NCI-H2227 treated with DMSO at 0.1 percent for 48 hours (cell line): Measurements from ENCODE around the gene ALDH1A1.

Source experiments
- DNase-seq: peaks from one replicate; lab custom pipeline; 2025; lab: John Stamatoyannopoulos, UW

ALDH1A1 gene

DNA sequence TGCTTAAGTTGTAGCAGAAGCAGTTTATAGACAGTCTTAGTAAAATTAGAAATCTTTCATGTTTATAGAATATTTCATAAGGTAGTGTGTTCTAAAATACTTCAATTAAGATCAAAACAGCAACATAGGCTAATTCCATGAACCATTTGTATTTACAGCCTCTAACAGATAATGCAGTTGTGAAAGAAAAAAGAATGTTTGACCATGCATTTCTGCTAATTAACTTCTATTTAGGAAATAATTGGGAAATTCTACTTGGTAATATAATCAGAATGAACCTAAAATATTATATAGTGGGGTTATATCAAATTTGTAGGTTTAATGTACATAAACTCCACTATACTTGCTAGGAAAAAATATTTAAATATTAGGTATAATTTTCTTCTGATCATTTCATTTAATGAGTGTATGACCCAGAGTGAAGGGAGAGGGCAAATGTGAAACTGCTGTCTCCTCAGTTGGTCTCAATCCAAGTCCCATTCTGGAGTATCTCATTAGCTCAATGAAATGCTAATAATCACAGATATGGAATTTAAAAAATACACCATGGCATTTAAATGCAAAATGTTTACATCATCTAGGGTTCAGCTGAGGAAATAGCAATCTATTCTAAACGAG, 34.9 kb downstream of the ALDH1A1 start:
- DNase-seq, result no peak

DNA sequence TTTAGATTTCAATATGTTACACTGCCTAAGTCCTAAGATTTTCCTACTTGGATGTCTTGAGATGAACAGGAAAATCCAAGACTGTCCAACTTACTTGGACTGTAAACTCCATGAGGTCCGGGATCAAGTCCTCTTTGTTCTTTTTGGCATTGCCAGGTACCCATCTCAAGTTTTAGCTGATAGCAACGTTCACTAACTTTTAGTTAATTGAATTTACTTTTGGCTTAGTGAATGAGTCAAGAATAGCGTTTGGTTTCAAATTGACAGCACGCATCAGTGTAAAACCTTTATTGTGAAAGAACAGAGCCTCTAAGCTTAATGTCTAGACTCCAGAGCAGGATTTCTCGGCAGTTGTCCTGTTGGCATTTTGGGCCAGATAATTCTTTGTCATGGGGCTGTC, 37.2 kb downstream of the ALDH1A1 start:
- DNase-seq, result no peak

DNA sequence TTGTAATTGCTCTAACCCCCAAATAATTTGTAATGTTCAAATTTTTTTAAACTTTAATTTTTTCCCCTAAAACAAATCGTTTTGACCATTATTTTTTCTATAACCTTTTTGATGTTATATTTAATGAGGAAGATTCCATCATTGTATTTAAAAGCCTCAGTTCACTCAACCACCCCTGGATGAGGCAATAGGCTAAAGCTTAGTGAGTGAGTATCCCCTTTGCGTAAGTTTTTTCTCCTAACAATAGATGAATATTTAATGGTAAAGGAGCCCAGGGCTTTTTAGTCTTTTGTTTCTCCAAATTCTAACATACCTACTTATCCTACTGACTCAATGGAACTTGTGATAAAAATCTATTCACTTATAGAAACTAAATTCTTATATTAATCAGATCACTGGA, 38.1 kb downstream of the ALDH1A1 start:
- DNase-seq, result no peak

DNA sequence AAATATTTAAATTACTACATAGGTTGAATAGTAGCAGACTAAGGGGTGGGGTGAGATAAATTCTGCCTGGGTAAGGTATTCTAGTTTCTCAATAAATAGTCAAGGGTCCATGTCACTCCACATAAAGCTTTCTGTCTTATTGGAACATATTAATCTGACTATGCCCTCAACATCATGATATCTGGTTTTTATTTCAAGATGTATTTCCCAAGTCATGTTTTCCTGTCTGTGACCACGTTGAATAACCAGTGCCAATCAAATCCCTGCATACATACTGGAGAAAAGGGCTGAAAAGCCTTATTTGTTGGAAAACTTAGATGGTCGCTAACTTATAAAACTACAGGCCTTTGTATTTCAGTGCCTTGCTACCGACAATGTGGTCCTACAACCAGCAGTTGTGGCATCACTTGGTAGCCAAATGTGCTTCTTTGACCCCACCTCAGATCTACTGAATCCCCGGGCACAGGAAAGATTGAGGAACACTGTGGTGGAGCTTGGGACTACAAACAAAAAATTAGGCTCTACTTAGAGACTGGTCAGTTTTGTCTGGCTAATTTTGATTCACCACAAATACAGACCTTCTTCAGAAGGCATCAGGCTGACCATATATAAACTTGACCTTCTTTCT, 39.4 kb downstream of the ALDH1A1 start:
- DNase-seq, result no peak

DNA sequence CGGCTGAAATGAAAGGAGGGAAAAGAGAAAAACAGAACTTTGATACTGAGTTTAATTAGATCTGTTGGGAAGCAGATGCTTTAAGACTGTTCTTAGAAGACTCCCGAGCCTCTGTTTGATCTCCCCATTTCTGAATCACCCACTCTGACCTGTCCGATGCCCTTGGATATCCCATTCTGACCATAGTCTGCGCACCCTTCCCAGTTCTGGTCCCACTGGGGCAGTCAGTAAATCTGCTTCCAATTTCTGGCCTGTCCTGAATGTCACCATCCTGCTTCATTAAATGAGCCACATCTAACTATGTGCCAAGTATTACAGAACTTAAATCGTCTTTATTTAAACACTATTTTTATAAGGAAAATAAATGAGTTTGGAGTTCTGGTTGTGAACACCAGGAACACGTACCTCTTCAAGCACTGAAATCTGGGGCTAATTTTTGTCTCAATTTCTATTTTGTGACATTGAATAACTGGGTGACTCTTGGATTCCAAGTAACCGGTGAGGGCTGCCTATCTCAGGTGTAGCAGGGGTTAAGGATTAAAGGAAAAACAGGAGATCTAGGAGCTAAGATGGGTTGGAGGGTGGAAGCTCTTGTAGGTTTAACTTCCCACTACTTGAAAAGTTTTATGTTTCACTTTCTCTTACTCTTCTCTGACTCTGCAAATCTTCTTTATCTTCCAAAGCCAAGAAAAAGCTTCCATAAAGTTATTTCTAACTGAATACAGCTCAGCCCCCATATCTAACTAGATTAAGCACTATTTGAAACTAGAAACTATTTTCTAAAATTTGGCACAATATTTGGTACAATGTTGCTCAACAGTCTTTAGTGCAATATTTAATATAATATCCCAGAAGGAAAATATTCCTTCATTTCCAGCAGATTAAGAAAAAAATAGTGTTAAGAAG, 40.1 kb downstream of the ALDH1A1 start:
- DNase-seq, result no peak

DNA sequence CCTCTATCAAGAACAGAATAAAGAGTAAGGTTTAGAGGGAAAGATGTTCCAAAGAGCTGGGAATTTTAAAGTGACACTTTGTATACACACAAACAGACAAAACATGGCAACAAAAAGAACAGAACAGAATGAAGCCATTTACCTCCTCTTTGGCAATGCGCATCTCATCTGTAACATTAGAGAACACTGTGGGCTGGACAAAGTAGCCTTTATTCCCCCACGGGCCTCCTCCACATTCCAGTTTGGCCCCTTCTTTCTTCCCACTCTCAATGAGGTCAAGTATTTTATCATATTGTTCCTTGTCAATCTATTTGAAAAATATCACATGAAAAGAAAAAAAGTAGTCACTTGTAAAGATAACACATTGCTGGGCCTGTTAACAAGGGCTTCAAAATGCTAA, 41.0 kb downstream of the ALDH1A1 start:
- no peak for DNase-seq

DNA sequence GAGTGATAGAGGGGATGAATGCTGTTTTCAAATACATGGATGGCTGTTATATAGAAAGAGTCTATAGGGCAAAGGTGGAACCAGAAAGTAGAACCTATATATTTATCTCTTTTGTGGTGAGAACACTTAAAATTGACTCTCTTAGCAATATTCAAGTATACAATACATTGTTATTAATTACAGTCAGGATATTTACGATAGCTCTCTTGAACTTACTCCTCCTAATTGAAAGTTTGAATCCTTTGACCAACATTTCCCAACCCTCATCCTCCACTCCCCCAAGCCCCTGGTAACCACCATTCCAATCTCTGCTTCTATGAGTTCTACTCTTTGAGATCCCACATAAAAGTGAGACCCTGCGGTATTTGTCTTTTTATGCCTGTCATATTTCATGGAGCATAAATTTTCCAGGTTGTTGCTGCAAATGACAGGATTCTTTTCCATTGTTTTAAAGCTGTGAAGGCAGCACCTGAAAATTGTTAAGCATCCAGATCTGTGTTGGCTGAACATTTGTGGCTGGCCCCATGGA, 41.5 kb downstream of the ALDH1A1 start:
- DNase-seq, result no peak

DNA sequence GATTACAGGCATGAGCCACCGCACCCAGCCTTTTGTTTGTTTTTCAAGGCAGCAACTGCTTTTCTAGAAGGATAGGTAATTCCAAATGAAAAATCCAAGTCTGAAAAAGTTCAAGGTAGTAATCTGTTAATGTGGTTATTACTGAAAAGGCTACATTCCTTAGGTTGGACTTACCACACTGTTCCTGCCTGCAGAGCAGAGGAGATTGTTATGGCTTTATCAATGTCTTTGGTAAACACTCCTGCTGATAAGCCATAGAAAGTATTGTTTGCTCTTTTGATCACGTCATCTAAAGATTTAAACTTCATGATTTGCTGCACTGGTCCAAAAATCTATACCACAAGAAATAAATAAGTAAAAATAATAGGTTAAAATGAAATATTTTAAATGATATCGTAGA, 43.4 kb downstream of the ALDH1A1 start:
- DNase-seq, result no peak

DNA sequence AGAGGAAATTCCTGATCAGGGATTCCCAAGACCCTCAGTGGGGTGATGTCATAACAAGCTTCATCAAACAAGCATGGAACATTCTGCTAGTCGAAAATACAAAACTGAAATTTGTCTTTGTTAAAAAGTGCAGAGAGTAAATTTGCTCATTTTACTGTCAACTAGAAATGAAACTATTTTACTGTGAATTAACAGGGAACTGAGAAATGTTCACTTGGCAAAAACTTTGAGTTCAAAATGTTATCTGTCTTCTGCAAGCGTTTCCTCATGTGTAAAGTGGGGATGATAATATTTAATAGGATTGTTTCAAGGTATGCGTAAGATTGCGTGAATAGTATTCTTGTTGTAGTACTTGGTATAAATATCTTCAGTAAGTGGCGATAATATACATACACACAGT, 45.4 kb downstream of the ALDH1A1 start:
- DNase-seq, result no peak

DNA sequence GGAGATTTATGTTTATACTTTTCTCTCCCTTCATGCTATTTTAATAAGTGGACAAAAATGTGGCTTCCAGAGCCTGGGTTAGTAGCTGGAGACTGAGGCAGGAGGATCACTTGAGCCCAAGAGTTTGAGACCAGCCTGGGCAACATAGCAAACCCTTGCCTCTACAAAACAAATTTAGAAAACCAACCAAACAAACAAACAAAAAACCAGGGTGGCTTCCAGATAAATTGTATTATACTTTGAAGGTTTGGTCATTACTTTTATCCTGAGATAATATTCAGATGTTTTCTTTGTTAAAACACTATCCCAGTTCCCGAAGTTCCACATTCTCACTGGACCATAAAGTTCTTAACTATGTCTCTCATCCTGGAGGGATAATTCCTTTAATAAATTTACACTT, 46.0 kb downstream of the ALDH1A1 start:
- no peak for DNase-seq

DNA sequence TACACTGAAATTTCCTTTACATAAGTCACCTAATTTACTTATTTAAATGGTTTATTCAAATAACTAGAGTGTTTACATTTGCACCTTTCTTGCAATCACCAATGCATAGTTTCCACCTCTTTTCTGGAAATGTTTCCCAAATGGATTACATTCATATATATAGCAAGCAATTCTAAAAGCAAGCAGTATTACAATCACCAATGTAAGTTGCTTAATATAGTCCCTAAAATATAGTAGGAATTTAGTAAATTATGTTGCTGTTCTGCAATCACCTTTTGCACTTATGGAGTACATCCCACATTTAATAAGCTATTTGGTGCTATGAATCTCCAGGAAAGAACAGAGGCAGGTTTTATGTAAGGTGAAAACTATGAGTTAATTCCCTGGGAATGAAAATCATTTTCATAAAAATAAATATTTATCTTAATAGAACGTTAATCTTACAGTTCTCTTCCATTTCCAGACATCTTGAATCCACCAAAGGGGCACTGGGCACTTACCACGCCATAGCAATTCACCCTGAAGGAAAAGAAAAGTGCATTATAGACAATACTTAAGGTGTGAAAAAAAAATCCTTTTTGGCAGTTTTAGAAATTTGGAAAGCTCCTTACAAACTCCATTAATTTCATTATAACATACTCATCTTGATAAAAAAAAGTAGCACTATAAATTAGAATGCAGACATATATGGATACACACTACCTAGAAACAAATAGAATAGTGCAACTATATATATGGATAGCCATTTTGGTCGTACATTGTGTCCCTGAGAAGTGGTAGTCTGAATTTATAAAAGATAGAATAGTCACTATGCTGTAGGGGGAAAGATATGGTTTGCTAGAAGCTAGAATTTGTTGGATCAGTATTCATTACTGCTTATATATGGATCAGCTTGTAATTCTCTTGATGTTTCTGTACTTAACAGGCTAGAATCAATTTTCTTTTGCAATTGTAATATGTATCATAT, 47.1 kb downstream of the ALDH1A1 start:
- no peak for DNase-seq

DNA sequence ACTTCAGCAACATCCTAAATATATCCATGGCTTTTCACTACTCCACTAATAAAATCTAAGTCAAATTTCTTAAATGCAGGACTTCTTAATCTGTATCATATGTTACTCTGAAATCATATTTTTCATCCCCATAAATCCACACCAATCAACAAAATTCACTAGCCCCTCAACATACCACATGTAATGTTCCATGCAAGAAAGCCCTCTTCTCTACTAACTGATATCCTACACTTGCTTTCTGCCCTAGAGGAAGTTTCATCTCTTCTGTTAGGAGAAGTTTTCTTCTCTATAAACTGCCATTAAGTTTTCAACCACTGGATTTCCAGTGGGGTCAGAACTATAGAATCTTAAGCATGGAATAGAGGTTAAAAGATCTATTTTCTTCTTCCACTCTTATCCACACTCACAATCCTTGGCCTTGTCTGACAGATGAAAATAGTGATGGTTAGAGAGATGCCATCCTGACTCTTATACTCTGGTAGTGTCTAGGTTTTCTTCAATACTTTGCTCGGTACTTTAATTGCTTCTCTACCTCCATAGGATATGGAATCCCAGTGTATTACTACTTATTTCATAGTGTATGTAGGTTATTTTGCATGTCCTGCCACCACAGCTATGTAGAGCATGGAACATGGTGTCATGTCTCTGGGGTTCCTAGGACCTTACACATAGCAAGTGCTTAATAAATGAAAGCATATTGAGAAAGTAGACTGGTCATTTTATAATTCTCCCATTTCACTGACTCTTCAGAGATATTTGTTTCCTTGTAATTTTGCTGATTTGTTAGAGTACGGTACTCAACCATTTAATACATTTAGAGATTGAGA, 48.4 kb downstream of the ALDH1A1 start:
- DNase-seq, result no peak

DNA sequence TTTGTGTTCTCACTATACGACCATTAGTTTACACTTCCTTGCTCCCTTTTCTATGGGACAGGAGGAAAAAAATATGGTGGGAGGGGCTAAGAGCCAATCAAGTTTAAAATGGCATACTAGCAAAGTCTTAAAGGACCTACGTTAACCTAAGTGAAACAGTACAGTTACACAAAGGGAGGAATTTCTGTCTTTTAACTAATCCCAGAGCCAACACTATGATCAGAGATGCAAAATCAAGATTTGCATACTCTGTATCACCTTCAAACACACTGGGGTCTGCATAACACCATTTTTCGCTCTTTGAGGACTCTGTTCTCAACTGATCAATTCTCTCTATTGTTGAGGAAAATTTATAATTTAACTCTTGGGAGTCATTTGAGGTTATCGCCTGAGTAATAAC, 49.8 kb downstream of the ALDH1A1 start:
- DNase-seq, result no peak

DNA sequence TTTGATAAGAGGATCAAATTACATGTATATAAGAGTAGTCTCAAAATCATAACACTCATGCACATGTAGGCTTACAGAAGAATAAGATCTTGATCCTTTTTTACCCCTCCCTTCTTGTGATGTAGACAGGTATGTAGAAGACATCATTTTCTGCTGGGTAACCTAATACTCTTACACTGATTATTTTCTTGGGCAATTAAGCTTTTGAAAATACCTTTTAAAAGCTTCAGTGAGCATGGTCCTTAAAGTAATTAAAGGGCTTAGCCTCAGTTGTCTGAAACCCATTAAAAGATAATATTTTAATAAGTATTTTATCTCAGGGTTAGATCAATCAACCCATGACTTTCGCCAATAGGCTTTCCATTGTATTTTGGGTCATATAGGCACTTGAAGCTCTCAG, 50.6 kb downstream of the ALDH1A1 start:
- DNase-seq, result no peak

DNA sequence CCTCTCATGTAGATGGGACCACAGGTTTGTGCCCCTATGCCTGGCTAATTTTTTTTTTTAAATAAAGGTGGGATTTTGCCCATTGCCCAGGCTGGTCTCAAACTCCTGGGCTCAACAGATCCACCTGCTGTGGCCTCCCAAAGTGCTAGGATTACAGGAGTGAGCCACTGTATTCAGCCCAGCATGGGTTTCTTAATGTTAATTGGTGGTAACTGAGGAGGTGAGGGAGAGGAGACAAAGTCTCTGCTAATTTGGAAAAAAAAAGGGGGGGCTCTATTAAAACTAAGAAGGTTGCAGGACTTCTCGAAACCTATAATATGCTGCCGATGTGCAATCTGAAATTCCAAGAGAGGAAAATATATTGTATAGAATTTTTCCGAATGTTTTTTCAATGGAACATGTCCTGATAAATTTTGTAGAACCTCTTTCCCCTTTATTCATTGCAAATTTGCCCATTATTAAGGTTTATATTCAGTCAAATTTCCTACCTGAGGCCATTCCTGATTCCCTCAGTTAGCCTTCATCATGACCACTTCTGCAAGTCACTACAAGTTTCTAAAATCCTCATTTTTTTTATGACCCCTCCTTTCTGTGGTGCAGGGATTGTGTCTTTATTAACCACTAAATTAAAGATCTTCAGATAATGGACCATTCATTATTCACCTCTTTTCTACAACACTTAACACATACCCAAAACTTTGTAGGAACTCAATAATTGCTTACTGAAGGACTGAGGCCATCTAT, 52.9 kb downstream of the ALDH1A1 start:
- DNase-seq, result no peak

DNA sequence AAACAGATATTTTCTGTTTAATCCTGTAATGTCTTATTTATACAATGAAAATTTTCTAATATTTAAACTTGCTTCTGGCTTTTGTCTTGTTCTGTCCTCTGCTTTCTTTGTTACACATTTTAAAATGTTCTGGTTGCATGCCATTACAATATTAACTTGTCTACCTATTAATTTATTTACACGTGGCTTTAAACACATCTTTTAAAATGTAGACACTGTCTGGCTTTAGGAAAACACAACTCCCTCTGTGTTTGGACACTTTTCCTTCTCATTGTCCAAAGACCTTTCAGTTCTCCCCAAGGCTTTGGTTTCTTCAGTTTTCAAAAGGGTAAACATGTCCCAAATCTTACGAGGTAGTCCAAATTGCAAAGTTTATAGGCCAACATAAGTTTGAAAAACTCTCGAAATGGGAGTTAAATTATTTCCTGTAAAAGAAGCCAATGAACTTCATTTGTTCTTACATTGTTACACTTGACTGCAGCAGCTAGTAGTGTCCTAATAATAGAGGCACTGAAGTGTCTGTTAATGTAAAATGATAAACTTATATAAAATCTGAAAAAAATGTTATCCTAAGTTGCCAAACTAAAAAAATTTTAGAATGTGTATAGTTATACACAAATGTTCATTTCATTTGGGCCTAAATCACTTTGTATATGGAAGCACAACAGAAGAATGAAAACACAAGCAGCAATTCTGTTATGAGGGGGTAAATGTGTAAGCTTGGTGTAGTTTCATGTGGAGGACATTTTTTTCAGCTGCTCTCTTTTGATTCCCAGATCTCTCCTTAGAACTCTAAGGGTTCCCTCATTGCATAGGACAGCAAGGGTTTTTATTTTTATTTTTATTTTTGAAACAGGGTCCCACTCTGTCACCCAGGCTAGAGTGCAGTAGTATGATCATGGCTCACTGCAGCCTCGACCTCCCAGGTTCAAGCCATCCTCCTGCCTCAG, 53.8 kb downstream of the ALDH1A1 start:
- DNase-seq, result no peak

DNA sequence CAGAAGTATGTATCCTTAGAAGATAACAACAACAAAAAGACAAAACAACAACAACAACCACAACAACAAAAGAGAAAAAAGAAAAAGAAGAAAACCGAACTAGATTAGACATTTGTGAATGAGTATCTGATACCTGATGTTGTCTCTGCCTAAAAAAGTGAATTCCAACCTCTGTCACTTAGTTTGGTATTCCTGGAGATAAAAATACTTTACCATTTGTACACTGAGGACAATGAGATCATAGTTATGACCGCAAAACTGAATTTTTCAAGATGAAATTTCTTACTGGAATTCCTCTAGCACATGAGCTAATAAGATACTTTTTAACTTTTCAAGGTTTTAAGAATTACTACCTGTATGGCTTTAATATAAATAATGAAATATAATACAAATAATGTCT, 54.5 kb downstream of the ALDH1A1 start:
- DNase-seq, result no peak

DNA sequence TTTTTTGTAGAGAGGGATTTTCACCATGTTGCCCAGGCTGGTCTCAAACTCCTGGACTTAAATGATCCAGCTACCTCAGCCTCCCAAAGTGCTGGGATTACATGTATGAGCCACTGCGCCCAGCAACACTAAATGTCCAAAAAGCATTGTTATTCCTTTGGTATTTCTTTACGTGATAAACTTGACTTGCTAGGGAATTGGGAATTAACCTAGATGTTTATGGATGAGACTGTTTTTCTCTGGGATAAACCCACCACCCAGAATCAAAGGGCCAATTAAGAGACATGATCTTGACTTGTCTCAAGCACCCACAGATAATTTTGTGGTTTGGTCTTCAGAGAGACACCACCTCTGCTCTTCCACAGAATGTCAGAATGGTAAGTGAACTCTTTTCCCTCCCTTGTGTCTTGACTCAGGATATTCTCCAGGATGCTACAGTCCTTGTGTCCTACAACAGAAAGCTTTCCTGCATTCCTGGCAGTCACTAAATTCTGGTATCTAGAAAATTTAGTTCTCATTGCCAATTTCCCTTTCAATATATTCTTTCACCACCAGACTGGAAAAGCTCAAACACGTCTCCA, 55.7 kb downstream of the ALDH1A1 start:
- DNase-seq, result no peak

DNA sequence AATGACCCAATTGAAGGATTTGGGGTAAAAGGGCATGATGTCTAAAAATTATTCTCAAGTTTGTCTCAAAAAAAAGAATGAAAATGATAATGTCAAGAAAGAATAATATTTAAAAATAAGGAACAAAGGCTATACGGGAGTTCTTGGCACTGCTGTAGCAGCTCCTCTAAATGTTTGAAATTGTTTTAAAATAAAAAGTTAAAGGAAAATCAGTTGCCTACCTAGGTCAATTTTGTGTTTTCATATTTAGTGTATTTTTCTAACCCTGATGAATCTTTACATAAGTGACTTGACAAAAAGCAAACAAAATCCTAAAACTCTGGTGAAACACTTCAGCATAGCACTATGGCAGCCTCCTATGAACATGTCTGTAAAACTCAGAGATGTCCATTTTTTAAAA, 56.4 kb downstream of the ALDH1A1 start:
- no peak for DNase-seq
